GM06990 (cell line): Measurements from ENCODE around the gene EPHA8.

ENCODE experiments used
- DNase-seq: peaks from one replicate; pipeline ENCODE4 v3.0.0-alpha.2; 2011; ENCODE audit not compliant: insufficient read length; ENCODE audit errors: extremely low read depth
- H3K27me3 ChIP-seq: replicated peaks from 2 replicates; pipeline ENCODE4 v1.6.0; 2011; ENCODE audit warnings: low read length; ENCODE audit not compliant: control insufficient read depth, insufficient read depth
- H3K36me3 ChIP-seq: 2 replicates; pipeline ENCODE4 v1.5.1; 2011; ENCODE audit warnings: low read length; ENCODE audit not compliant: control insufficient read depth, insufficient read depth
- H3K4me3 ChIP-seq: replicated peaks from 2 replicates; pipeline ENCODE4 v1.5.1; 2011; ENCODE audit warnings: low read depth, mild to moderate bottlenecking, control low read depth, low read length
- CTCF ChIP-seq: IDR thresholded peaks from 2 replicates; pipeline ENCODE4 v1.5.1; 2011; ENCODE audit warnings: low read length, control low read depth, mild to moderate bottlenecking, inconsistent platforms; ENCODE audit not compliant: insufficient read depth, poor library complexity, severe bottlenecking

EPHA8 gene

GRCh38 chr1:22557341-22557950 is 5.8 kb upstream of the EPHA8 start:
- no peak for DNase-seq
- no peak for TF ChIP-seq CTCF
- Histone ChIP-seq H3K27me3 (peaks cover 7% of the 10 kb centered on the region), H3K36me3 (no peaks in the 10 kb centered on the region), H3K4me3 (no peak overlapping the region)

DNA sequence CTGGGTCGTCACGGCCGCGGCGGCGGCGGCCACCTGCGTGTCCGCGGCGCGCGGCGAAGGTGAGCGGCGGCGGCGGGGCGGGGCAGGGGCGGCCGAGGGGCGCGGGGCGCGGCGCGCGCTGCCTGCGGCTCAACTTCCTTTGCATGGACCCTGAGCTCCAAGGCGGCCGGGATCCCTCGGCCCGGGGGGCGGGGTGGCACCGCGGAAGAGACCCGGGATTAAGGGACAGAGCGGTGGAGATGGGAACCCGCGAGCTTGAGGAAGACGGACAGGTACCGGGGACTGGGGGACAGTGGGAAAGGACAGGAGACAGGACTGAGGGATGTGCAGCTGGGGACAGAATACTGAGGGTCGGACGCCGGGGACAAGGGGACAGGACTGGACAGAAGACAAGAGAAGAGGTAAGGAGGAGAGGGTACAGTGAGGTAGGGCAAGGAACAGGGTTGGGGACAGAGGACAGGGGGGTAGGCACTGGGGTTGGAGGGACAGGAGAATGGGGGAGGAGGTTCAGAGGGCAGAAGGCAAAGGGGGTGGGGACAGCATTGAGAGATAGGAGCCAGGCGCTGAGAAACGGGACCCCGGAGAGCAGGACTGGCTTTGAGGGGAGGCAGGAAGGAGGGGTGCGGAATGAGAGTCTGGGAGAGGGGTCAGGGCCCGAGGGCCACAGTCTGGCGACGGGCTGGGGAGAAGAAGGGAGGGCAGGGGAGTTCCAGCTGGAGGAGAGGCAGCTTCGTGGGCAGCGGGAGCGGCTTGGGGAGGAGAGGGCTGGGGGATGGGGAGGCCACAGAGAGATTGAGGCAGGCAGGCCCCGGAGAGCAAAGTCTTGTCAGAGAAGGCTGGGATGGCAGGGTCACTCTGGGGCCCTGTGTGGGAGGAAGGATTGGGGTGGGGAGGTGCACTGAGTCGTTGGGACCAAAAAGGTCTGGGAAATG is 648 bp downstream of the EPHA8 start:
- no peak for DNase-seq
- TF ChIP-seq CTCF = no peak
- H3K36me3 ChIP-seq = no peaks in the 10 kb centered on the region
- peaks cover 7% of the 10 kb centered on the region for H3K27me3 ChIP-seq
- H3K4me3 ChIP-seq = no peak overlapping the region

- DNase-seq = no peak
- H3K27me3 ChIP-seq = peaks cover 4% of the 10 kb centered on the region
- TF ChIP-seq CTCF = no peak
- H3K36me3 ChIP-seq = no peaks in the 10 kb centered on the region
- H3K4me3 ChIP-seq = no peak overlapping the region
Measured at GRCh38 chr1:22566161-22566560, 2.9 kb downstream of the EPHA8 start.

DNA sequence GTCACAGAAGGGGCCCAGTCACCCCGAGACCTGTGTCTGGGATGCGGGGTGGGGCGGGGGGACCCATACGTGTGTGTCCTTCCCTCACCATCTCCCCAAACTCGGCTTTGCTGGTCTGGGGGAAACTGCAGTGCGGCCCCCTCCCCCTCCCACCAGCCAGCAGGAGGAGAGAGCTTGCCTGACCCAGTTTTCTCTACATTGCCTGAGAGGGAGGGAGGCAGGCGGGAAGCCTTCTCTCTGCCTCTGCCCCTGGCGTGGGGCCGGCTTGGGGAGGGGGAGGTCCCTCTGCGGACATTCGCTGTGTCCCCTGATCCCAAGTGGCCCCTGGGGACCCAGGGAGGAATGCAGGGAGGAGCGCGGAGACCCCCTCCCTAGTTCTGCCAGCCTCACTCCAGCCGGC is 3.9 kb downstream of the EPHA8 start:
- DNase-seq = no peak
- no peak overlapping the region for H3K4me3 ChIP-seq
- H3K36me3 ChIP-seq = no peaks in the 10 kb centered on the region
- H3K27me3 ChIP-seq = peaks cover 2% of the 10 kb centered on the region
- no peak for TF ChIP-seq CTCF

GRCh38 chr1:22567994-22568393 is 4.7 kb downstream of the EPHA8 start:
- no peaks in the 10 kb centered on the region; the same call in 1 of the 2 replicates for H3K27me3 ChIP-seq
- H3K36me3 ChIP-seq = no peaks in the 10 kb centered on the region
- TF ChIP-seq CTCF = no peak
- no peak for DNase-seq
- H3K4me3 ChIP-seq = no peak overlapping the region
